Calu3 (cell line): ENCODE data around the gene RARS2. TPM values are rescaled to one million over a fixed set of nuclear protein-coding genes. Genes with fewer than 3 reads are reported as not detected.

Experiments used
- BruUV-seq: library from RNA; stranded (reverse); fragments of 400-500 nt; replicated peaks from 2 replicates; lab custom pipeline; 2021; lab: Mats Ljungman, UMichigan
- CTCF ChIA-PET: fragments of 300-600 bp; sonication (Branson Sonifier 250); formaldehyde crosslinking; loops from one replicate; lab custom pipeline; 2022; ENCODE audit warnings: antibody characterized with exemption; lab: Charles Lee
- DNase-seq: peaks from one replicate; pipeline ENCODE4 v3.0.0; 2022
- H3K27ac Mint-ChIP-seq: one replicate; pipeline ENCODE4 v1.8.0; 2022; ENCODE audit warnings: mixed read lengths; ENCODE audit not compliant: unreplicated experiment
- H3K27me3 Mint-ChIP-seq: one replicate; pipeline ENCODE4 v1.8.0; 2022; ENCODE audit warnings: mixed read lengths; ENCODE audit not compliant: unreplicated experiment
- H3K36me3 Mint-ChIP-seq: one replicate; pipeline ENCODE4 v1.8.0; 2022; ENCODE audit warnings: mild to moderate bottlenecking, moderate library complexity, mixed read lengths; ENCODE audit not compliant: insufficient read depth, unreplicated experiment
- H3K4me1 Mint-ChIP-seq: one replicate; pipeline ENCODE4 v1.8.0; 2022; ENCODE audit warnings: mild to moderate bottlenecking, low read depth, mixed read lengths; ENCODE audit not compliant: unreplicated experiment
- H3K4me3 Mint-ChIP-seq: one replicate; pipeline ENCODE4 v1.8.0; 2022; ENCODE audit warnings: mild to moderate bottlenecking, low read depth, moderate library complexity, mixed read lengths; ENCODE audit not compliant: unreplicated experiment
- H3K9me3 Mint-ChIP-seq: one replicate; pipeline ENCODE4 v1.8.0; 2022; ENCODE audit warnings: low read depth, mixed read lengths; ENCODE audit not compliant: unreplicated experiment
- CTCF ChIP-seq: fragments of 200-600 bp; IDR thresholded peaks from one replicate; pipeline ENCODE4 v1.8.0; 2022; ENCODE audit warnings: antibody characterized with exemption; ENCODE audit not compliant: unreplicated experiment
- intact Hi-C: fragments of 100-400 bp; cut with micrococcal nuclease; formaldehyde crosslinking; loops from one replicate; pipeline ENCODE4 v1.10.0; 2022; ENCODE audit not compliant: unreplicated experiment
- total RNA-seq: library from RNA; stranded (reverse); gene quantifications from 2 replicates; pipeline ENCODE4 v1.2.3, GENCODE V29; 2022

Gene RARS2
- total RNA-seq, 1 experiment from 2014 or later: 24.4 TPM

- Mint-ChIP-seq H3K9me3 (no peaks in the 10 kb centered on the region), H3K27me3 (no peaks in the 10 kb centered on the region), H3K4me3 (no peak overlapping the region), H3K4me1 (no peaks in the 10 kb centered on the region), H3K27ac (no peak overlapping the region), H3K36me3 (no peaks in the 10 kb centered on the region)
- no peak for TF ChIP-seq CTCF
- CTCF ChIA-PET: no interaction called here
- DNase-seq: no peak
- intact Hi-C loops: no loop called here
- no TSS peak for BruUV-seq
These were observed 46.5 kb upstream of the RARS2 start for GRCh38 chr6:87636315-87636714.

GRCh38 chr6:87633851-87634250, 44.1 kb upstream of the RARS2 start:
- H3K27me3 Mint-ChIP-seq: no peaks in the 10 kb centered on the region
- no TSS peak for BruUV-seq

GRCh38 chr6:87630746-87631145, 41.0 kb upstream of the RARS2 start:
- intact Hi-C loops: no loop called here
- Mint-ChIP-seq H3K4me3 (no peak overlapping the region), H3K36me3 (peaks cover 6% of the 10 kb centered on the region), H3K27ac (no peak overlapping the region), H3K27me3 (no peaks in the 10 kb centered on the region), H3K4me1 (no peaks in the 10 kb centered on the region), H3K9me3 (no peaks in the 10 kb centered on the region)
- CTCF ChIA-PET: interaction anchor here (0.7 kb wide), 1 partner anchor 181 kb away, joined by 3 read pairs; no protein-coding TSS in a partner anchor
- no peak for TF ChIP-seq CTCF
- BruUV-seq: no TSS peak
- DNase-seq: no peak

More at GRCh38 chr6:87633851-87634250, 44.1 kb upstream of the RARS2 start:
- CTCF ChIA-PET: no interaction called here
- Mint-ChIP-seq H3K9me3 (no peaks in the 10 kb centered on the region), H3K27ac (no peak overlapping the region), H3K36me3 (peaks cover 6% of the 10 kb centered on the region), H3K4me1 (no peaks in the 10 kb centered on the region), H3K4me3 (no peak overlapping the region)
- no peak for DNase-seq
- intact Hi-C loops: no loop called here
- TF ChIP-seq CTCF: no peak

- no peaks in the 10 kb centered on the region for H3K27me3 Mint-ChIP-seq
- intact Hi-C loops: no loop called here
- TF ChIP-seq CTCF: no peak
- H3K36me3 Mint-ChIP-seq: peaks cover 6% of the 10 kb centered on the region
- no peak for DNase-seq
- CTCF ChIA-PET: no interaction called here
- H3K9me3 Mint-ChIP-seq: no peaks in the 10 kb centered on the region
- BruUV-seq: no TSS peak
- no peaks in the 10 kb centered on the region for H3K4me1 Mint-ChIP-seq
- no peak overlapping the region for H3K27ac Mint-ChIP-seq
- no peak overlapping the region for H3K4me3 Mint-ChIP-seq
These were observed 39.1 kb upstream of the RARS2 start for GRCh38 chr6:87628881-87629280.
